Measurements from ENCODE around the gene ZNF180. TPM values are rescaled to one million over a fixed set of nuclear protein-coding genes. Genes with fewer than 3 reads are reported as not detected.
"Not testable (repeated sequence)": the region's sequence is repeated elsewhere in the genome, so short reads cannot be mapped to it uniquely, and the experiment has no call there.

The ZNF180 gene
- total and polyA plus RNA-seq, 8 donors, result 6.0 to 16.6 (median 15.2) TPM

GRCh38 chr19:44542671-44543070 is 42.3 kb upstream of the ZNF180 start:
- H3K9me3 ChIP-seq, result no peaks in the 10 kb centered on the region
- ATAC-seq, result no peak
- H3K4me3 ChIP-seq, result no peak overlapping the region
- no peaks in the 10 kb centered on the region for H3K36me3 ChIP-seq
- no peak for DNase-seq
- no peak overlapping the region for H3K27ac ChIP-seq
- H3K27me3 ChIP-seq, result no peaks in the 10 kb centered on the region
- intact Hi-C loops (cut with DNase I), result no loop called here
- TF ChIP-seq CTCF (IDR thresholded peaks at IDR 0.05), result no peak
- H3K4me1 ChIP-seq, result no peaks in the 10 kb centered on the region

- intact Hi-C loops (cut with DNase I), result no loop called here
- no peak for DNase-seq
- TF ChIP-seq CTCF (IDR thresholded peaks at IDR 0.05), result no peak
- no peak overlapping the region for H3K27ac ChIP-seq
- H3K36me3 ChIP-seq, result no peaks in the 10 kb centered on the region
- no peaks in the 10 kb centered on the region for H3K4me1 ChIP-seq
- H3K4me3 ChIP-seq, result no peak overlapping the region
- ATAC-seq, result no peak
- no peaks in the 10 kb centered on the region for H3K9me3 ChIP-seq
- no peaks in the 10 kb centered on the region for H3K27me3 ChIP-seq
Observed at GRCh38 chr19:44540736-44541135, 40.4 kb upstream of the ZNF180 start.

- H3K4me1 ChIP-seq, result no peaks in the 10 kb centered on the region
- no peaks in the 10 kb centered on the region for H3K36me3 ChIP-seq
- no peak for DNase-seq
- peaks cover 0 to 1% of the 10 kb centered on the region in 2 donors for H3K27me3 ChIP-seq
- no peaks in the 10 kb centered on the region for H3K9me3 ChIP-seq
- H3K4me3 ChIP-seq, result no peak overlapping the region
- intact Hi-C loops (cut with DNase I), result no loop called here
- no peak for ATAC-seq
- H3K27ac ChIP-seq, result no peak overlapping the region
- TF ChIP-seq CTCF (IDR thresholded peaks at IDR 0.05), result no peak
Observed at GRCh38 chr19:44539991-44540390, 39.7 kb upstream of the ZNF180 start.

GRCh38 chr19:44539236-44539826 is 39.0 kb upstream of the ZNF180 start:
- no peak for TF ChIP-seq CTCF (IDR thresholded peaks at IDR 0.05)
- no peaks in the 10 kb centered on the region for H3K36me3 ChIP-seq

GRCh38 chr19:44535361-44535760 is 35.0 kb upstream of the ZNF180 start:
- H3K4me1 ChIP-seq; H3K27ac ChIP-seq; H3K36me3 ChIP-seq; DNase-seq; H3K9me3 ChIP-seq; H3K4me3 ChIP-seq; intact Hi-C loops (cut with DNase I); ATAC-seq: not testable (repeated sequence)
- H3K27me3 ChIP-seq, result peaks cover 0 to 33% of the 10 kb centered on the region in 2 donors

More at GRCh38 chr19:44539236-44539826, 39.0 kb upstream of the ZNF180 start:
- intact Hi-C loops (cut with DNase I), result no loop called here
- peaks cover 0 to 7% of the 10 kb centered on the region in 2 donors for H3K27me3 ChIP-seq
- DNase-seq (no peak), ATAC-seq (no peak)
- H3K27ac ChIP-seq, result no peak overlapping the region
- no peak overlapping the region for H3K4me3 ChIP-seq
- no peaks in the 10 kb centered on the region for H3K4me1 ChIP-seq
- H3K9me3 ChIP-seq, result no peaks in the 10 kb centered on the region

- no peak for DNase-seq
- Histone ChIP-seq H3K4me3 (no peak overlapping the region), H3K27ac (no peak overlapping the region), H3K9me3 (no peaks in the 10 kb centered on the region), H3K36me3 (no peaks in the 10 kb centered on the region), H3K4me1 (no peaks in the 10 kb centered on the region), H3K27me3 (peaks cover 0 to 41% of the 10 kb centered on the region in 2 donors)
- ATAC-seq, result no peak
- no peak for TF ChIP-seq CTCF (IDR thresholded peaks at IDR 0.05)
- intact Hi-C loops (cut with DNase I), result no loop called here
Observed at GRCh38 chr19:44532819-44533218, 32.5 kb upstream of the ZNF180 start.

Data from left lung (tissue), 10 donors.